Upper lobe of left lung (tissue), 4 donors: ENCODE results near the gene CHD5.

Experiments used
- CTCF ChIP-seq, 6 experiments: fragments of 450-650 bp in 4 of 6; fragments of 200-600 bp in 2 of 6; sonication (generic) in 2 of 6; IDR thresholded peaks; one replicate each; pipeline ENCODE4 v1.5.1; 2016 to 2019; ENCODE audit warnings: antibody characterized with exemption in 6 of 6
- EP300 ChIP-seq, 4 donors: sonication (generic); formaldehyde crosslinking; IDR thresholded peaks; one replicate each; pipeline ENCODE4 v1.5.1; 2017; ENCODE audit warnings: antibody characterized with exemption in 4 of 4, control low read depth in 2 of 4
- POLR2A ChIP-seq, 4 donors: fragments of 450-650 bp; IDR thresholded peaks; one replicate each; pipeline ENCODE4 v1.5.1; 2016 to 2017; ENCODE audit warnings: antibody characterized with exemption in 4 of 4, mild to moderate bottlenecking in 2 of 4
- POLR2AphosphoS5 ChIP-seq, 2 donors: sonication (generic); formaldehyde crosslinking; IDR thresholded peaks; one replicate each; pipeline ENCODE4 v1.5.1; 2017; ENCODE audit warnings: antibody characterized with exemption in 2 of 2

- TF ChIP-seq CTCF (IDR thresholded peaks at IDR 0.05) (no peak), POLR2AphosphoS5 (IDR thresholded peaks at IDR 0.05) (no peak), POLR2A (IDR thresholded peaks at IDR 0.05) (no peak), EP300 (IDR thresholded peaks at IDR 0.05) (no peak)
Observed at GRCh38 chr1:6057170-6057845, 122.8 kb downstream of the CHD5 start.
